ENCODE measurements around the gene DHRS3.

The DHRS3 gene

GRCh38 chr1:12615865-12616708, 1.9 kb downstream of the DHRS3 start:
- DNase-seq = no peak

- DNase-seq = no peak
Observed at GRCh38 chr1:12615159-12615864, 2.7 kb downstream of the DHRS3 start.

- DNase-seq = no peak
Observed at GRCh38 chr1:12614402-12615158, 3.4 kb downstream of the DHRS3 start.

GRCh38 chr1:12613180-12613579, 4.8 kb downstream of the DHRS3 start:
- DNase-seq = no peak

- no peak for DNase-seq
Observed at GRCh38 chr1:12610941-12611340, 7.1 kb downstream of the DHRS3 start.

- no peak for DNase-seq
Observed at GRCh38 chr1:12610305-12610935, 7.6 kb downstream of the DHRS3 start.

- no peak for DNase-seq
Observed at GRCh38 chr1:12609469-12610003, 8.5 kb downstream of the DHRS3 start.

GRCh38 chr1:12608311-12608957, 9.6 kb downstream of the DHRS3 start:
- DNase-seq = no peak

GRCh38 chr1:12607263-12607662, 10.7 kb downstream of the DHRS3 start:
- no peak for DNase-seq

- no peak for DNase-seq
Observed at GRCh38 chr1:12604986-12605385, 13.0 kb downstream of the DHRS3 start.

- DNase-seq = no peak
Observed at GRCh38 chr1:12604114-12604874, 13.7 kb downstream of the DHRS3 start.

- DNase-seq = no peak
Observed at GRCh38 chr1:12603224-12603623, 14.8 kb downstream of the DHRS3 start.

- no peak for DNase-seq
Observed at GRCh38 chr1:12602659-12603024, 15.4 kb downstream of the DHRS3 start.

GRCh38 chr1:12601700-12602658, 16.0 kb downstream of the DHRS3 start:
- no peak for DNase-seq

GRCh38 chr1:12600880-12601633, 17.0 kb downstream of the DHRS3 start:
- DNase-seq = no peak

- no peak for DNase-seq
Observed at GRCh38 chr1:12600335-12600734, 17.7 kb downstream of the DHRS3 start.

- no peak for DNase-seq
Observed at GRCh38 chr1:12599657-12600056, 18.4 kb downstream of the DHRS3 start.

GRCh38 chr1:12598974-12599373, 19.0 kb downstream of the DHRS3 start:
- DNase-seq = no peak

- DNase-seq = no peak
Observed at GRCh38 chr1:12597792-12598191, 20.2 kb downstream of the DHRS3 start.

Measured in NCI-H187 (cell line).